Natural killer cell (primary cell): ENCODE data around the gene MOGAT3. TPM values are rescaled to one million over a fixed set of nuclear protein-coding genes. Genes with fewer than 3 reads are reported as not detected.

Experiments used
- ATAC-seq, 3 donors: fragments of 150-1000 bp in 2 of 3; fragments of 200-7000 bp in 1 of 3; cut with Tn5 transposase; 1 replicate in 1 of 3; 2 replicates in 2 of 3; pipeline ENCODE4 v1.10.0; 2021; ENCODE audit warnings: mild to moderate bottlenecking in 2 of 3, moderate library complexity in 2 of 3
- DNase-seq, 2 donors: peaks; one replicate each; pipeline versions ENCODE4 v3.0.0 to v3.0.0-alpha.2; 2013 to 2021; ENCODE audit warnings: mixed read lengths in 1 of 2
- H3K27ac ChIP-seq: one replicate; pipeline ENCODE4 v1.5.1; 2013; ENCODE audit warnings: mild to moderate bottlenecking, low read length
- H3K27me3 ChIP-seq: one replicate; pipeline ENCODE4 v1.6.1; 2013; ENCODE audit warnings: low read length; ENCODE audit not compliant: control insufficient read depth, insufficient read depth
- H3K36me3 ChIP-seq: one replicate; pipeline ENCODE4 v1.6.1; 2013; ENCODE audit warnings: low read length; ENCODE audit not compliant: control insufficient read depth, insufficient read depth
- H3K4me1 ChIP-seq: one replicate; pipeline ENCODE4 v1.6.1; 2013; ENCODE audit warnings: low read length; ENCODE audit not compliant: control insufficient read depth, insufficient read depth
- H3K4me3 ChIP-seq: one replicate; pipeline ENCODE4 v1.5.1; 2013; ENCODE audit warnings: low read length
- H3K9me3 ChIP-seq: one replicate; pipeline ENCODE4 v1.6.1; 2013; ENCODE audit warnings: low read length; ENCODE audit not compliant: control insufficient read depth, insufficient read depth
- H3K27ac Mint-ChIP-seq, 2 donors: one replicate each; pipeline ENCODE4 v1.8.0; 2022; ENCODE audit warnings: mild to moderate bottlenecking in 2 of 2, mixed read lengths in 2 of 2, moderate library complexity in 1 of 2
- H3K27me3 Mint-ChIP-seq, 2 donors: one replicate each; pipeline ENCODE4 v1.8.0; 2022; ENCODE audit warnings: low read depth in 2 of 2, mixed read lengths in 2 of 2
- H3K36me3 Mint-ChIP-seq: one replicate; pipeline ENCODE4 v1.8.0; 2022; ENCODE audit warnings: mixed read lengths
- H3K4me1 Mint-ChIP-seq, 2 donors: one replicate each; pipeline ENCODE4 v1.8.0; 2022; ENCODE audit warnings: mixed read lengths in 2 of 2
- H3K4me3 Mint-ChIP-seq: one replicate; pipeline ENCODE4 v1.8.0; 2022; ENCODE audit warnings: mild to moderate bottlenecking, moderate library complexity, mixed read lengths
- H3K9me3 Mint-ChIP-seq, 2 donors: one replicate each; pipeline ENCODE4 v1.8.0; 2022; ENCODE audit warnings: mixed read lengths in 2 of 2
- WGBS: methylation state at CpG from one replicate; pipeline ENCODE4 v1.1.7; 2013; ENCODE audit warnings: missing lambda C conversion rate; ENCODE audit not compliant: insufficient coverage; 5-methylcytosine and 5-hydroxymethylcytosine counted together
- intact Hi-C: fragments of 100-400 bp; cut with micrococcal nuclease; formaldehyde crosslinking; loops from one replicate; pipeline ENCODE4 v1.14.2; 2022
- total RNA-seq, 4 donors: library from RNA; stranded (reverse); fragments of 120-200 nt in 1 of 4; gene quantifications; one replicate each; pipeline versions ENCODE4 v1.2.3 to v1.2.4, GENCODE V29; 2013 to 2022
- TF ChIP-seq, protein P1 (sequence below): fragments of 200-600 bp; IDR thresholded peaks from one replicate; pipeline ENCODE4 v1.8.0; 2022; ENCODE audit warnings: antibody characterized with exemption

Gene MOGAT3
- total RNA-seq, 3 donors from 2014 or later (not counting 1 experiment from before 2014, with no cell fraction given), result not detected

DNA sequence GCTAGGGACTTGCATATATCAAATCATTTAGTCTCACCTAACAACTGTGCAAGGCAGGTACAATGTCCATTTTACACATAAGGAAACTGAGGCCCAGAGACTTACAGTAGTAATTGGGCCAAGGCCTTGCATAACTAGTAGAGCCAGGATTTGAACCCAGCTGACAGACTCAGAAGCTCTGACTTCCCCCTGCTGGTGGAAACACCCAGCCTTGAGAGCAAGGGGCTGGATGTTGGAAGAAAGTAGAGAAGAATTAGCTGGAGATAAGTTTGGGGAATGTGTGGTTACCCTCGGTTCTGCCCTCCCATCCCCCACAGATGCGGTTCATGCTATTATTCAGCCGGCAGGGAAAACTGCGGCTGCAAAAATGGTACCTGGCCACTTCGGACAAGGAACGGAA lies 44.6 kb downstream of the MOGAT3 start:
- Histone ChIP-seq H3K27ac (no peak overlapping the region), H3K4me1 (peaks cover 18% of the 10 kb centered on the region), H3K4me3 (no peak overlapping the region), H3K36me3 (no peaks in the 10 kb centered on the region), H3K27me3 (no peaks in the 10 kb centered on the region), H3K9me3 (no peaks in the 10 kb centered on the region)
- Mint-ChIP-seq H3K27me3 (peaks cover 0 to 8% of the 10 kb centered on the region in 2 donors), H3K4me1 (peaks cover 6 to 11% of the 10 kb centered on the region in 2 donors), H3K4me3 (peak overlapping the region; percentile 21), H3K9me3 (no peaks in the 10 kb centered on the region), H3K27ac (no peak overlapping the region), H3K36me3 (no peaks in the 10 kb centered on the region)
- intact Hi-C loops, result no loop called here
- no peak for ATAC-seq
- no peak for DNase-seq
- WGBS, result 98% methylated on average over 6 of the region's 6 CpGs
- TF ChIP-seq, protein P1, sequence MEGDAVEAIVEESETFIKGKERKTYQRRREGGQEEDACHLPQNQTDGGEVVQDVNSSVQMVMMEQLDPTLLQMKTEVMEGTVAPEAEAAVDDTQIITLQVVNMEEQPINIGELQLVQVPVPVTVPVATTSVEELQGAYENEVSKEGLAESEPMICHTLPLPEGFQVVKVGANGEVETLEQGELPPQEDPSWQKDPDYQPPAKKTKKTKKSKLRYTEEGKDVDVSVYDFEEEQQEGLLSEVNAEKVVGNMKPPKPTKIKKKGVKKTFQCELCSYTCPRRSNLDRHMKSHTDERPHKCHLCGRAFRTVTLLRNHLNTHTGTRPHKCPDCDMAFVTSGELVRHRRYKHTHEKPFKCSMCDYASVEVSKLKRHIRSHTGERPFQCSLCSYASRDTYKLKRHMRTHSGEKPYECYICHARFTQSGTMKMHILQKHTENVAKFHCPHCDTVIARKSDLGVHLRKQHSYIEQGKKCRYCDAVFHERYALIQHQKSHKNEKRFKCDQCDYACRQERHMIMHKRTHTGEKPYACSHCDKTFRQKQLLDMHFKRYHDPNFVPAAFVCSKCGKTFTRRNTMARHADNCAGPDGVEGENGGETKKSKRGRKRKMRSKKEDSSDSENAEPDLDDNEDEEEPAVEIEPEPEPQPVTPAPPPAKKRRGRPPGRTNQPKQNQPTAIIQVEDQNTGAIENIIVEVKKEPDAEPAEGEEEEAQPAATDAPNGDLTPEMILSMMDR, result no peak

DNA sequence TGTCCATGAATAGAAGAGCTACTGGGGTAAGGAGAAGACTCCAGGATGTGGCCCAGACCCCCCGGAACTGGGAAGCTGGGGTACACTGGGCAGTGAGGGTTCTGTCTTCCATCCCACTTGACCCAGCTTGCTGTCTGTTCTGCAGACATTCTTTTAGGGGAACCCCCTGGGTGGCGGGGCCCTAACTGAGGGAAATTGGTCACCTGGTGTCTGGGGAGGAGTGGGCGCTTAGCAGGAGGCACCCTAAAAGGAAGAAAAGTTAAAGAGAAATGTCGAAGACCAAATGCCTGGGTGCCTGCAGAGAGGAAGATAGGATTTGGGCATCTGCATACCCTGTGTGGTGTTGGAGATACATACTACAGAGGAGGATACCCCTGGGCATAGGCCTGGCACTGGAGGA lies 45.5 kb downstream of the MOGAT3 start:
- WGBS, result 52% methylated on average over 4 of the region's 4 CpGs
- Mint-ChIP-seq H3K27me3 (peaks cover 0 to 4% of the 10 kb centered on the region in 2 donors), H3K9me3 (no peaks in the 10 kb centered on the region), H3K27ac (no peak overlapping the region), H3K4me3 (peak overlapping the region; percentile 72), H3K36me3 (no peaks in the 10 kb centered on the region), H3K4me1 (peaks cover 6 to 11% of the 10 kb centered on the region in 2 donors)
- no peak overlapping the region for H3K4me3 ChIP-seq
- no peaks in the 10 kb centered on the region for H3K27me3 ChIP-seq
- DNase-seq (peak in 1 of 2 donors; percentile 17), ATAC-seq (no peak)
- no peaks in the 10 kb centered on the region for H3K36me3 ChIP-seq
- TF ChIP-seq, protein P1, result no peak
- peaks cover 18% of the 10 kb centered on the region for H3K4me1 ChIP-seq
- no peaks in the 10 kb centered on the region for H3K9me3 ChIP-seq
- intact Hi-C loops, result no loop called here
- H3K27ac ChIP-seq, result no peak overlapping the region

DNA sequence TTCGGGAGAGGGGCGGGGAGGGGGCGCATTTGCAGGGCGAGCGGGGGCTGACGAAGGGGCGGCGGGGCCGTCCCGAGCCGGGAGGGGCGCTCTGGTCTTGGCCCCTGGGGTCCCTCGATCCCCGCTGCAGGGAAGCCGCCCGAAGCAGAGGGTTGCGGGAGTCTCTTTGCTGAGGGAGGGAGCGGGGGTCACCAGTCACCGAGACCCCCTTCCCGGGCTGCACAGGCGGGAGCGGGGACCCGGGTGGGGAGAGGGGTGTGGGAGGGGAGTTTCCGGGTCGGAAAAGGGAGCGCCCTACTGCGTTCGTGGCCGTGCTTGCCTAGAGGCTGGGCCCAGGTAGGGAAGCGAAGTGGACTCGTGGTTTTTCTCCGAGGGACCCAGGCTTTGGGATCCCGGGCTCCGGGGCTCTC lies 46.1 kb downstream of the MOGAT3 start:
- DNase-seq, result peak in 1 of 2 donors; percentile 39
- Mint-ChIP-seq H3K9me3 (no peaks in the 10 kb centered on the region), H3K4me1 (peaks cover 6 to 11% of the 10 kb centered on the region in 2 donors), H3K4me3 (peak overlapping the region; percentile 72), H3K27me3 (peaks cover 3 to 4% of the 10 kb centered on the region in 2 donors), H3K27ac (no peak overlapping the region), H3K36me3 (no peaks in the 10 kb centered on the region)
- Histone ChIP-seq H3K4me1 (peaks cover 18% of the 10 kb centered on the region), H3K36me3 (no peaks in the 10 kb centered on the region), H3K4me3 (peak overlapping the region; percentile 55), H3K27ac (no peak overlapping the region), H3K27me3 (no peaks in the 10 kb centered on the region), H3K9me3 (no peaks in the 10 kb centered on the region)
- ATAC-seq, result no peak
- intact Hi-C loops, result no loop called here
- under 1% methylated on average over 34 of the region's 34 CpGs for WGBS
- TF ChIP-seq, protein P1, result no peak
